ENCODE measurements around the gene NRCAM. TPM values are rescaled to one million over a fixed set of nuclear protein-coding genes. Genes with fewer than 3 reads are reported as not detected.

Gene NRCAM
- total and polyA plus RNA-seq, 10 of the 15 experiments (the other 5 are each of a cell fraction or from before 2014, with no cell fraction given), result 0.30 to 2.0 (median 1.0) TPM

GRCh38 chr7:108146070-108146842, 310.0 kb downstream of the NRCAM start (continued):
- TF ChIP-seq ZBTB40 (IDR thresholded peaks at IDR 0.05; ENCODE audit: borderline replicate concordance), result no peak
- no peak for TF ChIP-seq NKRF (conservative IDR thresholded peaks at IDR 0.05)
- TF ChIP-seq SRF (IDR thresholded peaks at IDR 0.05; ENCODE audit: low read depth in 2 of 2, low read length in 2 of 2), result no peak
- no peak for TF ChIP-seq NFIC (IDR thresholded peaks at IDR 0.05; ENCODE audit: low read depth, low read length)
- TF ChIP-seq SMC3 (IDR thresholded peaks at IDR 0.05; ENCODE audit: borderline replicate concordance, low read length), result peak; percentile 98
- TF ChIP-seq SREBF1 (IDR thresholded peaks at IDR 0.05; ENCODE audit: low read length), result no peak
